NK-92 treated with Interleukin-12 subunit alpha and Interleukin-12 subunit beta, amount 100 ng/mL, for 24 hours (cell line): ENCODE data around the gene EEF1AKMT1.

Source experiments
- DNase-seq: peaks from one replicate; lab custom pipeline; 2025; lab: John Stamatoyannopoulos, UW

EEF1AKMT1 gene, protein sequence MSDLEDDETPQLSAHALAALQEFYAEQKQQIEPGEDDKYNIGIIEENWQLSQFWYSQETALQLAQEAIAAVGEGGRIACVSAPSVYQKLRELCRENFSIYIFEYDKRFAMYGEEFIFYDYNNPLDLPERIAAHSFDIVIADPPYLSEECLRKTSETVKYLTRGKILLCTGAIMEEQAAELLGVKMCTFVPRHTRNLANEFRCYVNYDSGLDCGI

GRCh38 chr13:20773194-20774080 lies at the start of gene EEF1AKMT1:
Gene EEF1AKMT1 (minus strand): TSS chr13:20773961. CDS start chr13:20757598, 16,363 bp downstream.
- DNase-seq: peak; percentile 92

DNA sequence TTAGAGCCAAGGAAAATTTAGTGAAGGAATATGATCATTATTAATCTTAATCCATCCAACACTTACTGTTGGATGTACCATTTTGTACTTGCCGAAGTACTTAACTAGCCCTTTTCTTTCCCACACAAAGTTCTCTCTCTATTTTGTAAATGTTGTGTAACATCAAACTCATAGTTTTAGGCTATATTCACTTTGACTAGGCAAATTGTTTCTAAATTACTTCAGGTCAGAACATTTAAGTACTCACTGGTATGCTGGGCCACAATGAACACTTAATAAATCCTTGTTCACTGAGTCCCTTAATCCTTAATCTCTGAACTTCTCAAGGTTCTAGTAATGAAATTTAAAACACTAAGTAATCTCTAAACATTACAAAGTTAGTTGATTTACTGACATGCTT lies 49.3 kb upstream of the EEF1AKMT1 start:
- DNase-seq: no peak

DNA sequence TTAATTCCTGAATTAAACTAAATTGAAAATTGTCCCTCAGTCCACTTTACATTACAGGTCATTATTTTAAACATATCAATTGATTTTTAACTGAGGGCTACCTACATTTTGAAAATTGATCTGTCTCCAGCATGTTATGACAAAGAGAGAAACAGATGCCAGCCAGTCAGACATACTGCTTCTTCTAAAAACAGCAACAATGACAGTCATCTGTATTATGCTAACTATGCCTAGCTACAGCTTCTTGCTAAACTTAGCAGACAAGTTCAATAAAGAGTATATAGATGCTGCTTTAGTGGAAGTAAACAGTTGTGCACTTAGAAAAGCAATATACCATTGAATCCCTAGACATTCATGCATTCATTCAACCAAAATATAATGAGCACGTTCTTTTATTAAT lies 48.6 kb upstream of the EEF1AKMT1 start:
- no peak for DNase-seq

GRCh38 chr13:20819715-20820114 lies 46.0 kb upstream of the EEF1AKMT1 start:
- DNase-seq: no peak

DNA sequence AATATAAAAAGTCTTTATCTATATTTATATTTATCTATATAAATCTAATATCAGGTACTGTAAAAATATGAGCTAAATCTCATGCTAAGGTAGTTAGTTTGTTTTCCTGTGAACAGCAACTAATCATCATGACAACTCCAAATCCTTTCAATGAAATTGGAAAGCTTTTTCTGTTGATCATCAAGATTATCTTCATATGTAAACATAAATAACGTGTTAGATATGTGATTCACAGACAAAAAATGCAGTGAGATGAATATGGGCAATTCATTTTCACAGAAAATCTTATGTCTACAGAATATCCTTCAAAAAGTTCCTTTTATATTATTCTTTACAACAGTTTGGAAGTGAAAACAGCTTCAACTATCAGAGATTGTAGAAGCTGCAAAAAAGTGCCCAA lies 41.7 kb upstream of the EEF1AKMT1 start:
- DNase-seq: no peak

- DNase-seq: no peak
Measured at GRCh38 chr13:20814224-20814910, 40.6 kb upstream of the EEF1AKMT1 start.

GRCh38 chr13:20812890-20813289 lies 39.1 kb upstream of the EEF1AKMT1 start:
- DNase-seq: no peak

DNA sequence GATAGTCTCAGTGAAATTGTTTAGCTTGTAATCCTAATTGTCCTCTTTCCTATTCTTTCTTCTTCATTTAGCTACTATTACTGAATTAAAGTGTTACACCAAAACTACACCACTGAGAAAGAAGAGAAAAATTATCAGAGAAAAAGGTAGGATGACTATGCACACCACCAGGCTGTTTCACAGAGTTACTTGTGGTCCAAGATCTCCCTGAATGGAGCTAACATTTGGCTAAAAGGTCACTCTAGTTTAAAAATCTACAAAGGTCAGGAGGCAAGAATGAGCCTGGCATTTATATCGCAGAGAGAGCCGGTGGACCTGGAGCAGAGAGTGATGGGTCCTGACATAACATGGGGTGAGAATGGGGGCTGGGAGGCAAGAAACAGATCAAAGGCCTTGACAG lies 37.0 kb upstream of the EEF1AKMT1 start:
- no peak for DNase-seq

DNA sequence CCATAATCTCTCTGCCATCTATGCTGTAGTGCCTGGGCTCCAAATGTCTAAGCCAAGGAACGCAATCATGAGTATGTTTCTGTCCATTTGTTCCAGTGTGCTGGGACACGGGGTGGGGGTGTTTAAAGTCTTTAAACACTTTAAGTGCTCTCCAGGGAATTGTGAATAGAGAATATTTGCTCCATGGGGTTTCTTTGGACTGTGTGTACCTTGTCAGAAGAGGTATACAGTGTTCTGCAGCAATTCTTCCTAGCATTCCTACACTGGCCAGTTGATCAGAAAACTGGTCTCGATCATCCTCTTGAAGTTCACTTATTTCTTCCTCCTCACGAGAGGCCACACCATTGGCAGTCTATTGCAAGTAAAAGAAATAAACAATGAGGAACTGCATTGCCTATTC lies 35.1 kb upstream of the EEF1AKMT1 start:
- DNase-seq: no peak

DNA sequence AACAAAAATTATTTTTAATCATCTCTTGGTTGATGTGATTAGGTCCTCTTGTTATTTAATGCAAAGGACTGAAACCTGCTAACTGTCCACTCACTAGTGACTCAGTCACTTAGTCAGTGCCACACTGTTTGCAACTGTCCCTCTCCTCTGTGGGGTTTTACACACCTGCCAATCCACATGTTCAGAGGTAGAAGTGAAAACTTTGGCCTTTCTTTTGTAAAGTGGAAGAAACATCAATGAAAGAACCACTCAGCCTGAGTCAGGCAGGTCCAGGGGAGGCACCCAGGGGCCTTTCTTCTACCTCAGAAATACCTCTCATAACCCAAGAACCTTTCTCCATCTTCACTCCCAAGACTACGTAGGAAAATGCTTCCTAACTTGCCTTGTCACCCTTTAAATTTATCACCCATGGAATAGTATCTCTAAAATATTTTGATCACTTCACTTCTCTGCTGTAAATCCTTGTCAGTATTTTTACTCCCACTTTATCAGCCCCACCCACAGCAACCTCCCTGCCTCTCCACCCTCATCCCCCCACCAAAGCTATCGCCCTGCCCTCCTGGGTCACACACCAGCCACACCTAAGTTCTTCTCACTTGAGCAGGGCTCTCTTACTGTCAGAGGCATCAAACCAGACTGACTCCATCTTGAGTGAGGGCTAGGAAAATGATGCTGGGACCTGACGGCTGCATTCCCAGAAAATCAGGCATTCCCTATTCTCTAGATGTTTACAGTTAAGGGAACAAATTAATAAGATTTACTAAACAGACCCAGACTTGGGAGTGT lies 29.6 kb upstream of the EEF1AKMT1 start:
- no peak for DNase-seq

DNA sequence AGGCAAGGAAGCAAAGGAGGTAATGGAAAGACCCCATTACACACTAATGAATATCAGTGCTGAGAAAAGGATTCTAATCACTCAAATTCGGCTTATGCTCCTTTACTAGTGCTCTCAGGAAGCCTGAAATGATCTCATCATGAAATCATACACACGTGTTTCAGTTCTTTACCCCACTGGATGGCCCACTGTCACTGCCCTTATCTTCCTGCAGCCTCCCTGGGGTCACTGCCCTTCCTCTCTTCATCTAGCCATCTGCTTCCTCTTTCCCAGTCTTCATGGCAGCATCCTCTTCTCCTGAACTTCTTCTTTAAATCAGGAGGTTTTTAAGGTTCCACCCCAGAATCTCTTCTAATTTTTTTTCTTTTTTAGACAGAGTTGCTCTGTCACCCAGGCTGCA lies 27.9 kb upstream of the EEF1AKMT1 start:
- DNase-seq: no peak

GRCh38 chr13:20799726-20800416 lies 26.1 kb upstream of the EEF1AKMT1 start:
- DNase-seq: no peak

DNA sequence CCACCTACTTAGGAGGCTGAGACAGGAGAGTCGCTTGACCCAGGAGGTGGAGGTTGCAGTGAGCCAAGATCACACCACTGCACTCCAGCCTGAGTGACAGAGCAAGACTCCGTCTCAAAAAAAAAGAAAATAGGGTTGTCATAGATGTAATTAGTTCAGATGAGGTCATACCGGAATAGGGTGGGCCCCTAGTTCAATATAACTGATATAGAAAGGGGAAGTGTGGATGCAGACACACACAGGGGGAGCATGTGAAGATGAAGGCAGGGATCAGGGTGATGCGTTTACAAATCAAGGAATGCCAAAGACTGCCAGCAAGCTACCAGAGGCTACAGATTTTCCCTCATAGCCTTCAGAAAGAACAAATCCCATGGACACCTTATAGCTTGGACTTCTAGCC lies 24.3 kb upstream of the EEF1AKMT1 start:
- no peak for DNase-seq

- no peak for DNase-seq
Measured at GRCh38 chr13:20796791-20797508, 23.2 kb upstream of the EEF1AKMT1 start.

DNA sequence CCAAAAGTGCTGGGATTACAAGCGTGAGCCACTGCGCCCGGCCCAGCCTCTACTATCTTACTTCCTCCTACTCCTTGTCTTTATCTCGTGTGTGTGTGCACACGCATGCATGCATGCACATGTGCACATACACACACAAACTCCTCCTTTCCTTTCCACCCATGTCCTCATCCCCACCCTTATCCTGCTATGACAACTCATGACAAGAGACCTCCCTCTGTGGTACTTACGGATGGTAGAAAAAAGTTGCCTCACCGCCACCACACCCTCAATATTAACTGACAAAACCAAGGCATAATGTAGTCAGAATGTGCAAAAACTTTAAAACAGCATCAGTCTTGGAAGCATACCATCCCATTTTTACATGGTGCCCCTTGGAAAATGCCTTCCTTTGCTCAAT lies 15.9 kb upstream of the EEF1AKMT1 start:
- DNase-seq: no peak

- no peak for DNase-seq
Measured at GRCh38 chr13:20788312-20788711, 14.6 kb upstream of the EEF1AKMT1 start.

DNA sequence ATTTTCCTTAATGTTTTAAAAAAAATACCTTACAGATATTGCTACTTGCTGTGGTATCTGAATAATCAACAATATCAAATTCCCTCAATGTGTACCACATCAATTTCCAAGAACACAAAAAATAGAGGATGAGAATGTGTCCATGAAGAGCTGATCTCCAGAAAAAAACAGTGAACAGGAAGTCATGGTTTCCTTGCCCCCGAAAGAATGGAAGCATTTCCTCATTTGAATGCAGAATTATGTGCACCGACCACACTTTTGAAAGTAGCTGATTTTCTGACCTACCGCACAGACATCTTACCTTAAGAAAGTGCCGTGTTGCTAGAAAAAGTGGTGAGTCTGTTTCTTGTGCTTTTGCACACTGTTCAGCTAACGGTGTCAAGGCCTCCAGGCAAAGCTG lies 13.4 kb upstream of the EEF1AKMT1 start:
- DNase-seq: no peak

DNA sequence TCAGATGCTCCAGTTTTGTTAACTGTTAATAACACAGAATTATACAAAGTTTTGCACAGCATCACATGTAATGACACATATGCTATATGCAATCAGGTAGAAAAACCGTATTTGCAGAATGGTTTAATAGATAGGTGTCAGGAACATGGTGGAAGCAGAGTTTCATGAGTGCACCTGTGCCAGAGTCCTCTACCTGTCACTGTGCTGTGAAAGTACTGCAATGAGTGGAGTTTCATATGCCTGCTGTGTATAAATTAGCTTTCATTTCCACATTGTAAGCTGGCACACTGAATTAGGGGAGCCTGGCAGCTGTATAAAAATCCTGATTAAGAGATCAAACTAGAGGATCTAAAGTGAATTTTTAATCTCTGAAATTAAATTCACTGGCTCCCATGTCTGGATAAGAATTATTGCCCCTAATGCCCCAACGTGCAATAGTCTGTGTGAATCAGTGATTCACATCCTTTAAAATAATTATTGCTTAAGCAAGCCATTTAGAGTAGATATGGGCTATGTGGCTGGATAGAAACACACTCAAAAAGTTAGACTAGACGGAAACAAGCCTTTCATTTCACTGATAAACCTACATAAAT lies 8.5 kb upstream of the EEF1AKMT1 start:
- DNase-seq: no peak

DNA sequence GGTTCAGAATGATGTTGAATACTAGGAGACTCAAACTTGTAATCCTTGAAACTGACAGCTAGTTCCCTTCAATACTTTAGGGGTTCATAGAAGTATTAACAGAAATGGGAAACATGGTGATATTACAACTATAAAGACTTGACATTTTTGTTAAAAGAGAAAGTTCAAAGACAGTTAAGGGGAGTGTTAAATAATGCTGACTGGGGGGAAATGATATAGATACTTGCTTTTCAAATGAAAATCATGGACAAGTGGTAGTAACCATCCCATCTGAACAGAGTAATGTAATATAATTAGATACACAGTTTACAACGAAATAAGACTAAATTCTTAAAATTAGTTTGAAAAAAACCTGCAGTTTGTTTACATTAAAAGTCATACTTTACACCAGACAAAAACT lies 6.6 kb upstream of the EEF1AKMT1 start:
- no peak for DNase-seq

DNA sequence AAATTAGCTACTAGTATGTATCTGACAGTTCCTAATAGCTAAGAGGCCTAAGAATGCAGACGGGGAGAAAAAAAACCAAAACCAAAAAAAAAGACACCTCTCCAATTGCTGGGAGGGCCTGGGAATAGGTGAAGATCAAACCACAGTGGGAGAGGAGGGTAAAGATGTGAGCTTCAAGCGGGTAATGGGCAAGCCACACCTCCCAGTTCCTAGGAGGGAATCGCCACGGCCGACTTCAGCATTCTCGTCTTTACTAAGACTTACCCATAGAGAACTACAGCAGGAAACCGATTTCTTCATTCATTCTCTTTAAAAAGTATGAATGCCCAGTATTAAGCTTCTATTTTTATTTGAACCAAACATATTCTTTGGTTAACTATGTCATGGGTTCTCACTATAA lies 5.6 kb upstream of the EEF1AKMT1 start:
- DNase-seq: no peak
